ENCODE measurements around the gene APOBEC3C.
"Not testable (repeated sequence)": the region's sequence is repeated elsewhere in the genome, so short reads cannot be mapped to it uniquely, and the experiment has no call there.

APOBEC3C gene

GRCh38 chr22:38984224-38984623 lies 29.8 kb upstream of the APOBEC3C start:
- no peak for TF ChIP-seq CTCF (IDR thresholded peaks at IDR 0.05; ENCODE audit: control insufficient read depth, extremely low read depth, insufficient read depth)
- DNase-seq (ENCODE audit: low read depth): no peak
- H3K4me3 ChIP-seq (ENCODE audit: low read depth, low read length): no peak overlapping the region

GRCh38 chr22:38984784-38985757 lies 29.0 kb upstream of the APOBEC3C start:
- H3K4me3 ChIP-seq (ENCODE audit: low read depth, low read length); DNase-seq (ENCODE audit: low read depth): not testable (repeated sequence)

GRCh38 chr22:38986629-38987028 lies 27.4 kb upstream of the APOBEC3C start:
- no peak overlapping the region for H3K4me3 ChIP-seq (ENCODE audit: low read depth, low read length)
- no peak for TF ChIP-seq CTCF (IDR thresholded peaks at IDR 0.05; ENCODE audit: control insufficient read depth, extremely low read depth, insufficient read depth)
- DNase-seq (ENCODE audit: low read depth): no peak

- H3K4me3 ChIP-seq (ENCODE audit: low read depth, low read length): no peak overlapping the region
- DNase-seq (ENCODE audit: low read depth): no peak
- TF ChIP-seq CTCF (IDR thresholded peaks at IDR 0.05; ENCODE audit: control insufficient read depth, extremely low read depth, insufficient read depth): no peak
Measured at GRCh38 chr22:38987171-38987895, 26.7 kb upstream of the APOBEC3C start.

- no peak for DNase-seq (ENCODE audit: low read depth)
- H3K4me3 ChIP-seq (ENCODE audit: low read depth, low read length): no peak overlapping the region
- no peak for TF ChIP-seq CTCF (IDR thresholded peaks at IDR 0.05; ENCODE audit: control insufficient read depth, extremely low read depth, insufficient read depth)
Measured at GRCh38 chr22:38989466-38989865, 24.6 kb upstream of the APOBEC3C start.

GRCh38 chr22:38992871-38993371 lies 21.1 kb upstream of the APOBEC3C start:
- H3K4me3 ChIP-seq (ENCODE audit: low read depth, low read length); DNase-seq (ENCODE audit: low read depth): not testable (repeated sequence)

GRCh38 chr22:38996105-38996504 lies 18.0 kb upstream of the APOBEC3C start:
- no peak for DNase-seq (ENCODE audit: low read depth)
- no peak overlapping the region for H3K4me3 ChIP-seq (ENCODE audit: low read depth, low read length)

More at GRCh38 chr22:38996105-38996504, 18.0 kb upstream of the APOBEC3C start:
- TF ChIP-seq CTCF (IDR thresholded peaks at IDR 0.05; ENCODE audit: control insufficient read depth, extremely low read depth, insufficient read depth): no peak

All from LNCaP clone FGC (cell line).